ENCODE data around the gene PPP2R1B. TPM values are rescaled to one million over a fixed set of nuclear protein-coding genes. Genes with fewer than 3 reads are reported as not detected.

The PPP2R1B gene
- total RNA-seq, 3 donors from 2014 or later (not counting 1 experiment from before 2014, with no cell fraction given) = 32.6 to 41.4 (median 40.8) TPM

GRCh38 chr11:111696556-111696955 lies 69.6 kb downstream of the PPP2R1B start:
- H3K4me1 ChIP-seq (ENCODE audit: control insufficient read depth, insufficient read depth, low read length) = peaks cover 2% of the 10 kb centered on the region
- Mint-ChIP-seq H3K9me3 (no peaks in the 10 kb centered on the region), H3K4me1 (peaks cover 17 to 22% of the 10 kb centered on the region in 2 donors), H3K36me3 (no peaks in the 10 kb centered on the region), H3K27me3 (ENCODE audit: low read depth in 2 of 2) (no peaks in the 10 kb centered on the region), H3K27ac (no peak overlapping the region), H3K4me3 (no peak overlapping the region)
- H3K27ac ChIP-seq (ENCODE audit: low read length) = no peak overlapping the region
- H3K4me3 ChIP-seq (ENCODE audit: low read length) = no peak overlapping the region
- peaks cover under 1% of the 10 kb centered on the region for H3K36me3 ChIP-seq (ENCODE audit: control insufficient read depth, insufficient read depth, low read length)
- ATAC-seq (no peak), DNase-seq (no peak)
- intact Hi-C loops (cut with micrococcal nuclease) = no loop called here
- WGBS (ENCODE audit: insufficient coverage) = 100% methylated on average over 1 of the region's 1 CpG
- no peaks in the 10 kb centered on the region for H3K9me3 ChIP-seq (ENCODE audit: control insufficient read depth, insufficient read depth, low read length)
- TF ChIP-seq CTCF (IDR thresholded peaks at IDR 0.05) = no peak
- no peaks in the 10 kb centered on the region for H3K27me3 ChIP-seq (ENCODE audit: control insufficient read depth, insufficient read depth, low read length)

GRCh38 chr11:111694851-111695250 lies 71.3 kb downstream of the PPP2R1B start:
- TF ChIP-seq CTCF (IDR thresholded peaks at IDR 0.05) = no peak
- no peak overlapping the region for H3K4me3 ChIP-seq (ENCODE audit: low read length)
- no peak overlapping the region for H3K27ac Mint-ChIP-seq
- no peaks in the 10 kb centered on the region for H3K9me3 Mint-ChIP-seq
- DNase-seq (no peak), ATAC-seq (no peak)
- no peak overlapping the region for H3K27ac ChIP-seq (ENCODE audit: low read length)
- H3K27me3 ChIP-seq (ENCODE audit: control insufficient read depth, insufficient read depth, low read length) = no peaks in the 10 kb centered on the region
- no peak overlapping the region for H3K4me3 Mint-ChIP-seq
- peaks cover 8 to 17% of the 10 kb centered on the region in 2 donors for H3K4me1 Mint-ChIP-seq
- no peaks in the 10 kb centered on the region for H3K36me3 Mint-ChIP-seq
- 87% methylated on average over 3 of the region's 4 CpGs for WGBS (ENCODE audit: insufficient coverage)
- H3K27me3 Mint-ChIP-seq (ENCODE audit: low read depth in 2 of 2) = no peaks in the 10 kb centered on the region
- intact Hi-C loops (cut with micrococcal nuclease) = no loop called here
- peaks cover 2% of the 10 kb centered on the region for H3K4me1 ChIP-seq (ENCODE audit: control insufficient read depth, insufficient read depth, low read length)
- H3K36me3 ChIP-seq (ENCODE audit: control insufficient read depth, insufficient read depth, low read length) = peaks cover 3% of the 10 kb centered on the region
- no peaks in the 10 kb centered on the region for H3K9me3 ChIP-seq (ENCODE audit: control insufficient read depth, insufficient read depth, low read length)

- intact Hi-C loops (cut with micrococcal nuclease) = no loop called here
- H3K27me3 ChIP-seq (ENCODE audit: control insufficient read depth, insufficient read depth, low read length) = no peaks in the 10 kb centered on the region
- H3K4me3 ChIP-seq (ENCODE audit: low read length) = no peak overlapping the region
- Mint-ChIP-seq H3K4me3 (no peak overlapping the region), H3K36me3 (no peaks in the 10 kb centered on the region), H3K9me3 (no peaks in the 10 kb centered on the region), H3K27ac (no peak overlapping the region), H3K4me1 (peaks cover 0 to 4% of the 10 kb centered on the region in 2 donors), H3K27me3 (ENCODE audit: low read depth in 2 of 2) (no peaks in the 10 kb centered on the region)
- ATAC-seq (no peak), DNase-seq (no peak)
- no peaks in the 10 kb centered on the region for H3K4me1 ChIP-seq (ENCODE audit: control insufficient read depth, insufficient read depth, low read length)
- WGBS (ENCODE audit: insufficient coverage) = 93% methylated on average over 5 of the region's 6 CpGs
- H3K27ac ChIP-seq (ENCODE audit: low read length) = no peak overlapping the region
- no peaks in the 10 kb centered on the region for H3K9me3 ChIP-seq (ENCODE audit: control insufficient read depth, insufficient read depth, low read length)
- H3K36me3 ChIP-seq (ENCODE audit: control insufficient read depth, insufficient read depth, low read length) = peaks cover 3% of the 10 kb centered on the region
- no peak for TF ChIP-seq CTCF (IDR thresholded peaks at IDR 0.05)
These were observed 72.8 kb downstream of the PPP2R1B start for GRCh38 chr11:111693224-111693937.

- Mint-ChIP-seq H3K27ac (no peak overlapping the region), H3K9me3 (no peaks in the 10 kb centered on the region), H3K27me3 (ENCODE audit: low read depth in 2 of 2) (no peaks in the 10 kb centered on the region), H3K4me3 (no peak overlapping the region), H3K36me3 (no peaks in the 10 kb centered on the region), H3K4me1 (no peaks in the 10 kb centered on the region)
- Histone ChIP-seq H3K4me3 (ENCODE audit: low read length) (no peak overlapping the region), H3K27ac (ENCODE audit: low read length) (no peak overlapping the region), H3K9me3 (ENCODE audit: control insufficient read depth, insufficient read depth, low read length) (no peaks in the 10 kb centered on the region), H3K27me3 (ENCODE audit: control insufficient read depth, insufficient read depth, low read length) (no peaks in the 10 kb centered on the region), H3K36me3 (ENCODE audit: control insufficient read depth, insufficient read depth, low read length) (peaks cover 5% of the 10 kb centered on the region), H3K4me1 (ENCODE audit: control insufficient read depth, insufficient read depth, low read length) (no peaks in the 10 kb centered on the region)
- intact Hi-C loops (cut with micrococcal nuclease) = no loop called here
- DNase-seq (no peak), ATAC-seq (no peak)
- TF ChIP-seq CTCF (IDR thresholded peaks at IDR 0.05) = no peak
- 97% methylated on average over 3 of the region's 3 CpGs for WGBS (ENCODE audit: insufficient coverage)
These were observed 74.4 kb downstream of the PPP2R1B start for GRCh38 chr11:111691741-111692140.

Data from natural killer cell (primary cell).